K562 (cell line): ENCODE data around the gene NODAL. TPM values are rescaled to one million over a fixed set of nuclear protein-coding genes. Genes with fewer than 3 reads are reported as not detected.

Source experiments
- ATAC-seq: fragments of 200-7000 bp; cut with Tn5 transposase; 3 replicates; pipeline ENCODE4 v1.9.1; 2020; ENCODE audit warnings: moderate library complexity
- BruUV-seq: library from RNA; stranded (reverse); fragments of 400-500 nt; replicated peaks from 2 replicates; lab custom pipeline; 2021; lab: Mats Ljungman, UMichigan
- CTCF ChIA-PET: fragments of 300-600 bp; formaldehyde crosslinking; extraction: SDS; loops from one replicate; lab custom pipeline; 2021; ENCODE audit warnings: low intra/inter-chr PET ratio; lab: Yijun Ruan, JAX
- POLR2A ChIA-PET: fragments of 300-600, 350-650 bp; sonication (Branson Sonifier 250); formaldehyde crosslinking; extraction: SDS; loops from one replicate; lab custom pipeline; 2021; ENCODE audit warnings: antibody characterized with exemption, inconsistent platforms; lab: Yijun Ruan, JAX
- DNase-seq, 4 experiments: peaks; one replicate each; pipeline versions ENCODE4 v3.0.0 to v3.0.0-alpha.2; 2011 to 2018; ENCODE audit warnings: low spot score in 3 of 4, mixed read lengths in 3 of 4; ENCODE audit errors: extremely low read depth in 1 of 4
- FAIRE-seq: peaks from 2 replicates; lab custom pipeline; 2011; peaks lifted over from hg19 to GRCh38; lab: Jason Lieb, UNC
- H2AFZ ChIP-seq: 2 replicates; pipeline ENCODE4 v1.6.0; 2011; ENCODE audit warnings: low read depth, low read length, control low read depth, inconsistent platforms
- H3K27ac ChIP-seq: fragments of 200-600 bp; 3 replicates; pipeline ENCODE4 v1.8.0; 2011; ENCODE audit warnings: low read depth, mild to moderate bottlenecking, control low read depth, inconsistent platforms, low read length, moderate library complexity, mixed read lengths; ENCODE audit errors: extremely low read depth
- H3K27me3 ChIP-seq, 2 experiments: fragments of 300-600 bp in 1 of 2; 2 replicates in 1 of 2; 3 replicates in 1 of 2; pipeline versions ENCODE4 v1.6.0 to v1.8.0; 2011; ENCODE audit warnings: inconsistent platforms in 2 of 2, low read length in 2 of 2, mild to moderate bottlenecking in 1 of 2, mixed read lengths in 1 of 2, moderate library complexity in 1 of 2; ENCODE audit not compliant: control insufficient read depth in 2 of 2, insufficient read depth in 2 of 2
- H3K36me3 ChIP-seq: fragments of 300-600 bp; 3 replicates; pipeline ENCODE4 v1.8.0; 2011; ENCODE audit warnings: mild to moderate bottlenecking, low read length, inconsistent platforms; ENCODE audit not compliant: control insufficient read depth, insufficient read depth
- H3K4me1 ChIP-seq, 2 experiments: fragments of 200-600 bp in 1 of 2; replicated peaks in 1 of 2; 2 replicates in 1 of 2; 3 replicates in 1 of 2; pipeline versions ENCODE4 v1.5.1 to v1.8.0; 2011; ENCODE audit warnings: inconsistent platforms in 2 of 2, low read length in 2 of 2, mild to moderate bottlenecking in 1 of 2, mixed read lengths in 1 of 2, moderate library complexity in 1 of 2; ENCODE audit not compliant: control insufficient read depth in 2 of 2, insufficient read depth in 2 of 2
- H3K4me2 ChIP-seq: 2 replicates; pipeline ENCODE4 v1.6.1; 2011; ENCODE audit warnings: low read length, control low read depth, inconsistent platforms, mixed read lengths; ENCODE audit not compliant: insufficient read depth
- H3K4me3 ChIP-seq: fragments of 200-600 bp; sonication (generic), shearing (Covaris generic); 2 replicates; pipeline ENCODE4 v1.5.1; 2016; ENCODE audit warnings: control low read depth, inconsistent platforms
- H3K79me2 ChIP-seq: fragments of 200-600 bp; 3 replicates; pipeline ENCODE4 v1.8.0; 2011; ENCODE audit warnings: low read length, inconsistent platforms; ENCODE audit not compliant: control insufficient read depth, insufficient read depth
- H3K9ac ChIP-seq, 2 experiments: 2 replicates each; pipeline versions ENCODE4 v1.6.0 to v1.6.1; 2011; ENCODE audit warnings: low read depth in 2 of 2, low read length in 2 of 2, control low read depth in 1 of 2, inconsistent platforms in 1 of 2, mild to moderate bottlenecking in 1 of 2, mixed read lengths in 1 of 2; ENCODE audit not compliant: insufficient read depth in 1 of 2
- H3K9me1 ChIP-seq: one replicate; pipeline ENCODE4 v1.6.0; 2011; ENCODE audit warnings: inconsistent platforms, mild to moderate bottlenecking, low read length, moderate library complexity; ENCODE audit not compliant: control insufficient read depth, insufficient read depth
- H3K9me3 ChIP-seq: replicated peaks from 2 replicates; pipeline ENCODE4 v1.5.1; 2011; ENCODE audit warnings: low read depth, low read length, inconsistent platforms; ENCODE audit not compliant: control insufficient read depth, insufficient read depth
- H4K20me1 ChIP-seq: replicated peaks from 2 replicates; pipeline ENCODE4 v1.6.1; 2011; ENCODE audit warnings: low read length, inconsistent platforms, mixed read lengths; ENCODE audit not compliant: control insufficient read depth, insufficient read depth
- HDAC1 ChIP-seq, 2 experiments: fragments of 450-650 bp; IDR thresholded peaks; 2 replicates each; pipeline ENCODE4 v1.6.1; 2016 to 2017; ENCODE audit warnings: inconsistent platforms in 1 of 2, mild to moderate bottlenecking in 1 of 2, moderate library complexity in 1 of 2
- SPI1 ChIP-seq: IDR thresholded peaks from 2 replicates; pipeline ENCODE4 v1.6.1; 2011; ENCODE audit warnings: low read depth, low read length, control low read depth, borderline replicate concordance
- ZBTB40 ChIP-seq, 2 experiments: fragments of 450-650 bp in 1 of 2; sonication (generic) in 1 of 2; formaldehyde crosslinking in 1 of 2; IDR thresholded peaks; 2 replicates each; pipeline versions ENCODE4 v1.7.1 to v1.9.0; 2016 to 2022; ENCODE audit warnings: inconsistent platforms in 1 of 2, mild to moderate bottlenecking in 1 of 2, missing genetic modification reagents in 1 of 2
- ZEB2 ChIP-seq: fragments of 450-650 bp; IDR thresholded peaks from 2 replicates; pipeline ENCODE4 v1.6.1; 2016
- whole genome bisulfite sequencing: fragments of 100-300 bp; shearing (Covaris generic); methylation state at CpG from one replicate; pipeline ENCODE4 v1.1.6; 2016; ENCODE audit warnings: low coverage, mixed read lengths; ENCODE audit not compliant: insufficient coverage; ENCODE audit errors: missing lambda C conversion rate; 5-methylcytosine and 5-hydroxymethylcytosine counted together
- in situ Hi-C: fragments of 300-500 bp; cut with MboI; formaldehyde crosslinking; loops from 4 replicates; pipeline ENCODE4 v1.15.0; 2018; ENCODE audit warnings: inconsistent platforms, mixed read lengths
- intact Hi-C: fragments of 100-400 bp; cut with micrococcal nuclease; formaldehyde crosslinking; loops from 2 replicates; pipeline ENCODE4 v1.14.2; 2022
- polyA plus RNA-seq, 8 experiments: library from polyadenylated mRNA; depleted of rRNA in 4 of 8; stranded (reverse) in 5 of 8; unstranded in 3 of 8; fragments of >200 nt; fragmentation: Nextera tagmentation in 2 of 8; fragmentation: Illumina TruSeq in 1 of 8; extraction: Ambion mirVana in 2 of 8; extraction: Trizol in 1 of 8; gene quantifications; 2 replicates each; pipeline versions ENCODE4 v1.2.1 to v1.2.3, GENCODE V29; 2011 to 2014; ENCODE audit warnings: inconsistent platforms in 1 of 8, missing spikeins in 1 of 8
- total RNA-seq, 7 experiments: library from RNA; depleted of rRNA in 6 of 7; stranded (reverse); fragments of >200 nt in 6 of 7; fragmentation: Illumina TruSeq in 2 of 7; extraction: Trizol in 2 of 7; gene quantifications; 2 replicates each; pipeline versions ENCODE4 v1.2.1 to v1.2.3, GENCODE V29; 2011 to 2021; ENCODE audit warnings: low replicate concordance in 1 of 7

Gene NODAL
- total and polyA plus RNA-seq, 9 of the 15 experiments (the other 6 are each of a cell fraction or from before 2014, with no cell fraction given): not detected

GRCh38 chr10:70437721-70438120, 3.8 kb downstream of the NODAL start:
- peaks cover 0 to 19% of the 10 kb centered on the region in 2 experiments; a peak in 3 of 5 replicates for H3K4me1 ChIP-seq
- peaks cover 53 to 68% of the 10 kb centered on the region in 2 experiments for H3K27me3 ChIP-seq
- DNase-seq: no peak
- H3K36me3 ChIP-seq: no peaks in the 10 kb centered on the region
- H3K9me1 ChIP-seq: no peaks in the 10 kb centered on the region
- no peak overlapping the region for H3K4me2 ChIP-seq
- intact Hi-C loops (no loop called here), in situ Hi-C loops (no loop called here)
- no TSS peak for BruUV-seq
- H3K79me2 ChIP-seq: no peaks in the 10 kb centered on the region
- no peak overlapping the region for H2AFZ ChIP-seq
- no peaks in the 10 kb centered on the region for H4K20me1 ChIP-seq
- WGBS: 1% methylated on average over 5 of the region's 5 CpGs
- H3K9me3 ChIP-seq: no peaks in the 10 kb centered on the region
- H3K4me3 ChIP-seq: no peak overlapping the region
- H3K9ac ChIP-seq: no peak overlapping the region
- TF ChIP-seq SPI1: 0 out of 2 replicates have a peak, but pooled peaks have one; percentile 15
- no peak for TF ChIP-seq ZEB2
- CTCF ChIA-PET: no interaction called here
- POLR2A ChIA-PET: interaction anchor here (0.7 to 2.3 kb wide), 2 partner anchors 33 to 1664 kb away, joined by 4 to 6 read pairs; partner anchors contain the start of gene EIF4EBP2
- H3K27ac ChIP-seq: no peak overlapping the region
- no peak for FAIRE-seq
- no peak for ATAC-seq

DNA sequence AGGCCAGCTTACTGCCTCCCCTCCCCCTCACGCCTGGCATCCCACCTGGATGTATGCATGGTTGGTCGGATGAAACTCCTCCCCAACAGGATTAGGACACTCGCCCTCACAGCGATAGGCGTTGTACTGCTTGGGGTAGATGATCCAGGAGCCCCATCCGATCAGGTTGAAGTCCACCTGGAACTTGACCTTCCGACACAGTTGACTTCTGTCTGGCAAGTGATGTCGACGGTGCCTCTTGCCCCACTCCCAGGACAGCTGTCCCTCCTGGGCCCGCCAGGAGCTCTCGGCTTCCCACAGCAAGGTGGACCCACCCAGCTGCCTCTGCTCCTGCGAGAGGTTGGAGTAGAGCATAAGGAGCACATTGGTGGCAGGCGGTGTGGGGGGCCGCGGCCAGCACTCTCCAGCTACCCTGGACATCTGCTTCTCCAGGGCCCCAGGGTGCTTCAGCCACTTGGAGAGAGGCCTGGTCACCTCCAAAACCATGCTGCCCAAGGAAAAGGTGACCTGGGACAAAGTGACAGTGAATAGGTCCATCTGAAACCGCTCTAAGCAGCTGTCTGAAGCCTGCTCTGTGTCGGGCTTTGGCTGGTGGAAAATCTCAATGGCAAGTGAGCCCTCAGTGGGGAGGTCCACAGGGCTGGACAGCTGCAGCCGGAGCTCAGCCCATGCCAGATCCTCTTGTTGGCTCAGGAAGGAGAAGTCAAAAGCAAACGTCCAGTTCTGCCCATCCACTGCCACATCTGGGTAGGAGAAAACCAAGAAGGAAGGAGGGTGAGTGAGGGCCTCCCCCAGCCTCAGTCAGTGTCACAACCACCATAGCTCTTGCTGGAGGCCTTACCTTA, 6.0 kb downstream of the NODAL start:
- in situ Hi-C loops (no loop called here), intact Hi-C loops (no loop called here)
- no peak for FAIRE-seq
- Histone ChIP-seq H3K4me3 (no peak overlapping the region), H3K4me1 (peaks cover 0 to 4% of the 10 kb centered on the region in 2 experiments; a peak in 3 of 5 replicates), H3K36me3 (no peaks in the 10 kb centered on the region), H3K27me3 (peaks cover 30 to 45% of the 10 kb centered on the region in 2 experiments), H3K9ac (peak overlapping the region in 1 of 2 experiments; percentile 33; a peak in 1 of 4 replicates), H3K4me2 (no peak overlapping the region), H3K27ac (no peak overlapping the region), H3K9me3 (no peaks in the 10 kb centered on the region), H2AFZ (no peak overlapping the region), H4K20me1 (no peaks in the 10 kb centered on the region), H3K79me2 (no peaks in the 10 kb centered on the region), H3K9me1 (no peaks in the 10 kb centered on the region)
- POLR2A ChIA-PET: interaction anchor here (0.5 to 2.1 kb wide), 3 partner anchors 11 to 115 kb away, joined by 3 to 9 read pairs (median 3); no protein-coding TSS in a partner anchor
- DNase-seq: no peak
- BruUV-seq: no TSS peak
- CTCF ChIA-PET: no interaction called here
- no peak for ATAC-seq
- WGBS: 14% methylated on average over 19 of the region's 19 CpGs
- no peak for TF ChIP-seq HDAC1 (IDR thresholded peaks at IDR 0.05)
- no peak for TF ChIP-seq ZBTB40 (IDR thresholded peaks at IDR 0.05)
- no peak for TF ChIP-seq ZBTB40 (CRISPR knock-in tag; IDR thresholded peaks at IDR 0.05)
